Stimulated activated CD4-positive, alpha-beta T cell treated with anti-CD3 and anti-CD28 coated beads, Interleukin-2, amount 100 ng/mL, for 48 hours (primary cell): Measurements from ENCODE around the gene KRT37.

Experiments used
- DNase-seq, 2 donors: peaks; one replicate each; pipeline ENCODE4 v3.0.0-alpha.2; 2020

The KRT37 gene

GRCh38 chr17:41424111-41424635 lies at the start of gene KRT37:
KRT37 (minus strand) TSS chr17:41424585; CDS start chr17:41424523, 62 bp downstream.
- no peak for DNase-seq

- DNase-seq = no peak
Observed at GRCh38 chr17:41468346-41468745, 44.0 kb upstream of the KRT37 start.

- no peak for DNase-seq
Observed at GRCh38 chr17:41467561-41467960, 43.2 kb upstream of the KRT37 start.

- no peak for DNase-seq
Observed at GRCh38 chr17:41466988-41467387, 42.6 kb upstream of the KRT37 start, which contains the start of gene KRT32. KRT32 (minus strand) TSS chr17:41467386; CDS start chr17:41467325, 61 bp downstream.

- DNase-seq = no peak
Observed at GRCh38 chr17:41464682-41465081, 40.3 kb upstream of the KRT37 start.

GRCh38 chr17:41464173-41464572 lies 39.8 kb upstream of the KRT37 start:
- no peak for DNase-seq

GRCh38 chr17:41463746-41464145 lies 39.4 kb upstream of the KRT37 start:
- DNase-seq = no peak

- no peak for DNase-seq
Observed at GRCh38 chr17:41462705-41463104, 38.3 kb upstream of the KRT37 start.

GRCh38 chr17:41457676-41458075 lies 33.3 kb upstream of the KRT37 start:
- DNase-seq = no peak

- no peak for DNase-seq
Observed at GRCh38 chr17:41456204-41456603, 31.8 kb upstream of the KRT37 start.

- no peak for DNase-seq
Observed at GRCh38 chr17:41455236-41455635, 30.9 kb upstream of the KRT37 start.

- DNase-seq = no peak
Observed at GRCh38 chr17:41453066-41453465, 28.7 kb upstream of the KRT37 start.

GRCh38 chr17:41452281-41452680 lies 27.9 kb upstream of the KRT37 start:
- DNase-seq = no peak

GRCh38 chr17:41451154-41451728 lies 26.9 kb upstream of the KRT37 start:
- DNase-seq = no peak

GRCh38 chr17:41449008-41449407 lies 24.6 kb upstream of the KRT37 start:
- no peak for DNase-seq

- no peak for DNase-seq
Observed at GRCh38 chr17:41448506-41448905, 24.1 kb upstream of the KRT37 start.

- no peak for DNase-seq
Observed at GRCh38 chr17:41446806-41447205, 22.4 kb upstream of the KRT37 start.

GRCh38 chr17:41444640-41445039 lies 20.3 kb upstream of the KRT37 start:
- DNase-seq = no peak

GRCh38 chr17:41444186-41444585 lies 19.8 kb upstream of the KRT37 start:
- DNase-seq = no peak

- DNase-seq = no peak
Observed at GRCh38 chr17:41442739-41443138, 18.4 kb upstream of the KRT37 start.

- no peak for DNase-seq
Observed at GRCh38 chr17:41440531-41441033, 16.2 kb upstream of the KRT37 start, which contains the start of gene KRT38. KRT38 (minus strand) TSS chr17:41440983; CDS start chr17:41440921, 62 bp downstream.

GRCh38 chr17:41439375-41439774 lies 15.0 kb upstream of the KRT37 start:
- DNase-seq = no peak

GRCh38 chr17:41437769-41438168 lies 13.4 kb upstream of the KRT37 start:
- DNase-seq = no peak

- DNase-seq = no peak
Observed at GRCh38 chr17:41437254-41437653, 12.9 kb upstream of the KRT37 start.

- DNase-seq = no peak
Observed at GRCh38 chr17:41434415-41434814, 10.0 kb upstream of the KRT37 start.
